Measurements from ENCODE around the gene DR1.

DNA sequence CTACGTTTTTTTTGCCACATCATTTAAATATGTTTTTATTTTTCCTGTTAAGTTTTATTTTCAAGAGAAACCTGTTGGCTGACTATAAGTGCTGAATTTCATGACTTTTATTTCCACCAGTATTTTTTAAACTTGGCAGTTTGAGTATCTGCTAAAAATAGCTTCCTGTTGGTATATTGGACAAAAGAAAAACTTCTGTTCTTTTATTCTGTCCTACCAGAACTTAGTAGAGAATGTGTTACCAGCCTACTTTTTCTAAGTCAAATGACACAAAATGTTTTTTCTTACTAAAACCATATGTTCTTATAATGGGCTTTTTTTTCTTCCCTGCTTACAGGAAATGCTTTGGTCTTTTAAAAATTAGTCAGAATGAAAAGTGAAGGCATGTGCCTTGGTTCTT lies 7.6 kb downstream of the DR1 start:
- TF ChIP-seq, protein P1, sequence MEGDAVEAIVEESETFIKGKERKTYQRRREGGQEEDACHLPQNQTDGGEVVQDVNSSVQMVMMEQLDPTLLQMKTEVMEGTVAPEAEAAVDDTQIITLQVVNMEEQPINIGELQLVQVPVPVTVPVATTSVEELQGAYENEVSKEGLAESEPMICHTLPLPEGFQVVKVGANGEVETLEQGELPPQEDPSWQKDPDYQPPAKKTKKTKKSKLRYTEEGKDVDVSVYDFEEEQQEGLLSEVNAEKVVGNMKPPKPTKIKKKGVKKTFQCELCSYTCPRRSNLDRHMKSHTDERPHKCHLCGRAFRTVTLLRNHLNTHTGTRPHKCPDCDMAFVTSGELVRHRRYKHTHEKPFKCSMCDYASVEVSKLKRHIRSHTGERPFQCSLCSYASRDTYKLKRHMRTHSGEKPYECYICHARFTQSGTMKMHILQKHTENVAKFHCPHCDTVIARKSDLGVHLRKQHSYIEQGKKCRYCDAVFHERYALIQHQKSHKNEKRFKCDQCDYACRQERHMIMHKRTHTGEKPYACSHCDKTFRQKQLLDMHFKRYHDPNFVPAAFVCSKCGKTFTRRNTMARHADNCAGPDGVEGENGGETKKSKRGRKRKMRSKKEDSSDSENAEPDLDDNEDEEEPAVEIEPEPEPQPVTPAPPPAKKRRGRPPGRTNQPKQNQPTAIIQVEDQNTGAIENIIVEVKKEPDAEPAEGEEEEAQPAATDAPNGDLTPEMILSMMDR (IDR thresholded peaks at IDR 0.05; ENCODE audit: low read depth, low read length), result no peak
- TF ChIP-seq, protein P2, sequence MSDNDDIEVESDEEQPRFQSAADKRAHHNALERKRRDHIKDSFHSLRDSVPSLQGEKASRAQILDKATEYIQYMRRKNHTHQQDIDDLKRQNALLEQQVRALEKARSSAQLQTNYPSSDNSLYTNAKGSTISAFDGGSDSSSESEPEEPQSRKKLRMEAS (IDR thresholded peaks at IDR 0.05; ENCODE audit: low read depth, low read length), result no peak
- TF ChIP-seq POLR2A (IDR thresholded peaks at IDR 0.05; ENCODE audit: extremely low read depth, insufficient read length) (no peak), MYC (IDR thresholded peaks at IDR 0.05; ENCODE audit: low read depth, low read length) (no peak)
